AG09309 (cell line): ENCODE results near the gene RRBP1.

Experiments used
- DNase-seq: peaks from one replicate; pipeline ENCODE4 v3.0.0-alpha.2; 2010; ENCODE audit warnings: low read depth
- H3K4me3 ChIP-seq: 2 replicates; pipeline ENCODE4 v1.5.1; 2011; ENCODE audit warnings: mild to moderate bottlenecking, low read depth, low read length, moderate library complexity; ENCODE audit not compliant: control insufficient read depth
- CTCF ChIP-seq: IDR thresholded peaks from 2 replicates; pipeline ENCODE4 v1.5.1; 2011; ENCODE audit warnings: mild to moderate bottlenecking, low read depth, low read length, inconsistent platforms; ENCODE audit not compliant: insufficient read depth, control insufficient read depth; ENCODE audit errors: missing control alignments

RRBP1 gene

DNA sequence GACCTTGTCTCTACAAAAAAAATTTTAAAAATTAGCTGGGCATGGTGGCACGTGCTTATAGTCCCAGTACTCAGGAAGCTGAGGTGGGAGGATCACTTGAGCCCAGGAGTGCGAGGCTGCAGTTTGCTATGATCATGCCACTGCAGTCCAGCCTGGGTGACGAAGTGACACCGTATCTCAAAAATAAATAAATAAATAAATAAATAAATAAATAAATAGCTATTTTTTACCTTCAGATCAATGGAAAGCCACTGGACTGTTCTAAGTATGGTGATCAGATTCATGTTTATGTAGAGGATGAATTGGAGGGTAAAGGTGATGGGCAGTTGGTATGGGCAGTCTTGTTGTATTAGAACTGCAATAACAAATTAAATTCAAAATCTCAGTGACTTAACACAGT is 88.1 kb downstream of the RRBP1 start:
- no peak for DNase-seq
- H3K4me3 ChIP-seq = no peak overlapping the region
- TF ChIP-seq CTCF = no peak

DNA sequence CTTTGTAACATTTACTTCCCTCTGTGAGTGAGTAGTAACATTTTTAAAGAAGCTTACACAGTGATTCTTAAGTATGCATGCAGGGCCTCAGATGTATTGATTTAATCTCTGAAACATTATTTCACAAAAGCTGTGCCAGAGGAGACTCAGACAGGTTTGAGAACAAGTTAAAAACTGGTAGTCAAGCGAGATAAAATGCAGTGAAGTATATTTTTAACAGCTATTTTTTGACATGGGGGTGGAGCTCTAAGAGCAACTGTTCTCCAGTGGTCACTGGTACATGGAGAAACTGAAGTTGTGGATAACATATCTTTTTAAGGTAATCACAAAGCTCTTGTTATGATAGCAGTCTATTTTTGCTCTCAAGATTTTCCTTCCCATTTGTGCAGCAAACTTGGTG is 91.8 kb downstream of the RRBP1 start:
- H3K4me3 ChIP-seq = no peak overlapping the region
- DNase-seq = no peak
- TF ChIP-seq CTCF = no peak

- TF ChIP-seq CTCF = no peak
- no peak overlapping the region for H3K4me3 ChIP-seq
- no peak for DNase-seq
Observed at GRCh38 chr20:17589161-17589834, 92.7 kb downstream of the RRBP1 start.

DNA sequence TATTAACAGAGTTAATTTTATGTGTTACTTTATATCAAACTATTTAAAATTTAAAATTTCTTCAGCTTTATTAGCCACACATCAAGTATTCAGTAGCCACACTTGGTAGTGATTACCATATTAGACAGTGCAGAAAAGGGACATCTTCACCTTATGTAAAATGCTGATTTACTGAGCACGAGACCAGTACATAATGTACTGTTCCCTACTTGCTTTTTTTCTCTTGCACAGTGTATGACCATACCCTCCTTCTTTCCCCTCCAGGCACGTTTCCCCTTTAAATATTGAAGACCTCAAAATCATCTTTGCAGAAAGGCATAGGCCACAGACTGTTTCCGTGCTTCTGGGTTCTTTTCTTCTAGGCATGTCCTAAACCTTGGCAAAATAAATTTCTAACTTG is 94.2 kb downstream of the RRBP1 start:
- H3K4me3 ChIP-seq = no peak overlapping the region
- no peak for DNase-seq
- no peak for TF ChIP-seq CTCF

DNA sequence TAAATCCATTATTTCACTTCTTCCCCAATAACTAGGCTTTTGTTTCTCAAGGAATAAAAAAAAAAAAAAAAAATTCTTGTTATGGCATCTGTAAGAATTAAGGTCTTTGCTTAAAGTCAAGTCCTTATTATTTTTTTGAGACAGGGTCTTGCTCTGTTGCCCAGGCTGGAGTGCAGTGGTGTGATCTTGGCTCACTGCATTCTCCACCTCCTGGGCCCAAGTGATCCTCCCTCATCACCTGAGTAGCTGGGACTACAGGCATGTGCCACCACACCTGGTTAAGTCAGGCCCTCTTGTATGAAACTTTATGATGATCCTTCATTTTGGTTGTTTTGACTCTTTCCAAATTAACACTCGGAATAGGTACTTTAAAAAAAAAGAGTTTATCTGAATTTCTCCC is 94.9 kb downstream of the RRBP1 start:
- no peak for DNase-seq
- H3K4me3 ChIP-seq = no peak overlapping the region
- no peak for TF ChIP-seq CTCF

DNA sequence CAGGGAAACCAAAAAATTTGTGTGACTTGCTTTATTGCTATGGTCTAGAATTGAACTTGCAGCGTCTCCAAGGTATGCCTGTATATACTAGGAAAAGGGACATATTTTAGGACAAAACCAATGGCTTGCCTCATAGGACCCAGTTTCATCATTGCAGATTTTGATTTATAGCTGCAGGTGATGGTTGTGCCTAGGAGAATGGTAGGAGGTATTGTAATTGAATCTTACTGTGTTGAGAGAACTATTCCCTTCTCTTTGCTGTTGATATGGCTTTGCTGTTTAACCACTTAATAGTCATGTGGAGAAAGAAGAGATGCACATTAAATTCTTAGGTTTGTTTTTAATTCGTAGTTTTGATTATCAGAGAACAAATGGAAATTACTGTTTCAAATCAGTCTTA is 95.8 kb downstream of the RRBP1 start:
- no peak for TF ChIP-seq CTCF
- DNase-seq = no peak
- H3K4me3 ChIP-seq = no peak overlapping the region

DNA sequence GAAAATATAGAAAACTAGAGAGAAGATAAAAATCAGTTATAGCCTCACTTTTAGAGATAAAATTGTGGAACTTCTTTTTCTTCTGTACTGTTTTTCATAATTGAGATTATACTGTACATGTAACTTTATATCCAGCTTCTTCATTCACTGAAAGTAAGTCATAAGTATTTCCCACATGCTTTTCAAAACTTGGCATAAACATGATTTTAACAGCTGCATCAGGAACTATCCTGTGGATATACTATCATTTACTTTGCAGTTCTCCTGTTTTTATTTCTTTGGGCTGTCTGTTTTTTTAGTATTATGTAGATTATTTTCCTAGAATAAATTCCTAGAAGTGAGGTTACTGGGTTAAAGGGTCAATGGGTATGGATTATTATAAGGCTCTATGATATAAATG is 97.4 kb downstream of the RRBP1 start:
- no peak for TF ChIP-seq CTCF
- no peak for DNase-seq
- no peak overlapping the region for H3K4me3 ChIP-seq
